HL-60 (cell line): ENCODE measurements around the gene PDRG1.

Source experiments
- DNase-seq, 2 experiments: peaks; one replicate each; pipeline ENCODE4 v3.0.0-alpha.2; 2010 to 2020; ENCODE audit warnings: low read depth in 1 of 2, low spot score in 1 of 2
- H3K27ac ChIP-seq: fragments of 250-450 bp; sonication (Bioruptor Pico); replicated peaks from 2 replicates; pipeline ENCODE4 v1.5.1; 2020; ENCODE audit warnings: mild to moderate bottlenecking, moderate library complexity
- H3K27me3 ChIP-seq: fragments of 250-450 bp; sonication (Bioruptor Pico); 2 replicates; pipeline ENCODE4 v1.5.1; 2021; ENCODE audit warnings: mild to moderate bottlenecking, moderate library complexity; ENCODE audit not compliant: insufficient read depth, poor library complexity, severe bottlenecking
- H3K4me3 ChIP-seq: replicated peaks from 2 replicates; pipeline ENCODE4 v1.5.1; 2011; ENCODE audit warnings: mild to moderate bottlenecking, control low read depth, low read length; ENCODE audit not compliant: insufficient read depth
- GABPA ChIP-seq: IDR thresholded peaks from 2 replicates; pipeline ENCODE4 v1.6.1; 2012; ENCODE audit warnings: low read depth
- POLR2AphosphoS5 ChIP-seq: IDR thresholded peaks from 2 replicates; pipeline ENCODE4 v1.6.1; 2012; ENCODE audit warnings: low read depth
- REST ChIP-seq: IDR thresholded peaks from 2 replicates; pipeline ENCODE4 v1.6.1; 2012; ENCODE audit warnings: low read depth; ENCODE audit not compliant: insufficient replicate concordance
- SPI1 ChIP-seq: IDR thresholded peaks from 2 replicates; pipeline ENCODE4 v1.6.1; 2012; ENCODE audit warnings: low read depth, mild to moderate bottlenecking, borderline replicate concordance
- TF ChIP-seq, protein P1 (sequence below): IDR thresholded peaks from one replicate; pipeline ENCODE4 v1.5.1; 2011; ENCODE audit warnings: low read length, control low read depth, inconsistent platforms; ENCODE audit not compliant: insufficient read depth

The PDRG1 gene

GRCh38 chr20:31989030-31989645, 37.3 kb upstream of the PDRG1 start:
- DNase-seq = no peak
- peaks cover 15% of the 10 kb centered on the region for H3K27me3 ChIP-seq
- no peak overlapping the region for H3K4me3 ChIP-seq
- TF ChIP-seq POLR2AphosphoS5 (no peak), SPI1 (no peak), GABPA (no peak), REST (no peak)
- TF ChIP-seq, protein P1, sequence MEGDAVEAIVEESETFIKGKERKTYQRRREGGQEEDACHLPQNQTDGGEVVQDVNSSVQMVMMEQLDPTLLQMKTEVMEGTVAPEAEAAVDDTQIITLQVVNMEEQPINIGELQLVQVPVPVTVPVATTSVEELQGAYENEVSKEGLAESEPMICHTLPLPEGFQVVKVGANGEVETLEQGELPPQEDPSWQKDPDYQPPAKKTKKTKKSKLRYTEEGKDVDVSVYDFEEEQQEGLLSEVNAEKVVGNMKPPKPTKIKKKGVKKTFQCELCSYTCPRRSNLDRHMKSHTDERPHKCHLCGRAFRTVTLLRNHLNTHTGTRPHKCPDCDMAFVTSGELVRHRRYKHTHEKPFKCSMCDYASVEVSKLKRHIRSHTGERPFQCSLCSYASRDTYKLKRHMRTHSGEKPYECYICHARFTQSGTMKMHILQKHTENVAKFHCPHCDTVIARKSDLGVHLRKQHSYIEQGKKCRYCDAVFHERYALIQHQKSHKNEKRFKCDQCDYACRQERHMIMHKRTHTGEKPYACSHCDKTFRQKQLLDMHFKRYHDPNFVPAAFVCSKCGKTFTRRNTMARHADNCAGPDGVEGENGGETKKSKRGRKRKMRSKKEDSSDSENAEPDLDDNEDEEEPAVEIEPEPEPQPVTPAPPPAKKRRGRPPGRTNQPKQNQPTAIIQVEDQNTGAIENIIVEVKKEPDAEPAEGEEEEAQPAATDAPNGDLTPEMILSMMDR = no peak
- H3K27ac ChIP-seq = no peak overlapping the region

GRCh38 chr20:31988430-31989015, 36.7 kb upstream of the PDRG1 start:
- TF ChIP-seq, protein P1 = no peak
- TF ChIP-seq SPI1 (no peak), REST (no peak)
- Histone ChIP-seq H3K4me3 (no peak overlapping the region), H3K27me3 (peaks cover 9% of the 10 kb centered on the region), H3K27ac (no peak overlapping the region)
- DNase-seq = no peak

GRCh38 chr20:31987744-31988143, 35.9 kb upstream of the PDRG1 start:
- Histone ChIP-seq H3K27ac (no peak overlapping the region), H3K27me3 (peaks cover 6% of the 10 kb centered on the region), H3K4me3 (no peak overlapping the region)
- TF ChIP-seq POLR2AphosphoS5 = no peak
- no peak for TF ChIP-seq REST
- TF ChIP-seq, protein P1 = no peak
- no peak for TF ChIP-seq GABPA
- no peak for TF ChIP-seq SPI1
- no peak for DNase-seq
